ENCODE data around the gene TBC1D8. TPM values are rescaled to one million over a fixed set of nuclear protein-coding genes. Genes with fewer than 3 reads are reported as not detected.

Gene TBC1D8
- total and polyA plus RNA-seq, 5 donors from 2014 or later: 0.48 to 1.1 (median 0.73) TPM

DNA sequence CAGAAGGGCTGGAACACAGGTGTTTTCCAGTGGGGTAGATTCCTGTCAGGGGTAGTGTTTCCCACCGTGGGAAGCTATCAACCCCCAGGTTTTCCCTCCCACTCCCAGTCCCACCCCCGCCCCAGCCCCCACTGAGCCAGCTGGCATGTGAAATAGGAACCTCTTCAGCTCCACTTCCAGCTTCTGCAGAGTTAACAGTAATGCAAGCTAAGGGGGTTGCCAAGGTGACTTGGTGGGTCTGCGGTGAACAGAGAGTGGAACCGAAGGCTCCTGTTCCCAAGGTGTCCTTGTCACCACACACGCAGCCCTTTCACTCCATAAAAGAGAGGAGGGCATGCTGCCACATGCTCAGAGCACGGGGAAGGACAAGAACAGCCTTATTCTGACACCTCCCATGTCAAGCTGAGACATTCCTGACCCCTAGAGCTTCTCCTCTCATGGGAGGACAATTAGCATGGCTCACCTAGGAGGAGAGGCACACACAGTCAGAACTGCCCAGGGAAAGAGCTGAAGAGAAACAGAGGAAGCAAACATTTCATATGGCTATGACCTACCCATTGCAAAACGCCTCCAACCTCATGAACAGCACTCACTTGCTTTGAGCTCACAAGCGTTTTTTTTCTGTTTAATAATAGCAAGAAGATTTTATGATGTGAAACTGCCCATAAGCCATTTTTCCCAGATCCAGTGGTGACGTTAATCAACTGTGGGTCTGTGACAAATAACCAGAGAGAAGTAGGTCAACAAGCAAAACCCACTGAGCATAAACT is 39.8 kb upstream of the TBC1D8 start:
- Mint-ChIP-seq H3K27me3 (peaks cover 8% of the 10 kb centered on the region), H3K4me1 (peaks cover 0 to 6% (median 0%) of the 10 kb centered on the region in 4 donors), H3K9me3 (peaks cover 0 to 11% (median 0%) of the 10 kb centered on the region in 7 donors), H3K27ac (no peak overlapping the region), H3K4me3 (no peak overlapping the region), H3K36me3 (no peaks in the 10 kb centered on the region)
- H3K27me3 ChIP-seq (ENCODE audit: control insufficient read depth, insufficient read depth, low read length): no peaks in the 10 kb centered on the region
- no peaks in the 10 kb centered on the region for H3K4me1 ChIP-seq (ENCODE audit: control insufficient read depth, insufficient read depth, low read length, poor library complexity, severe bottlenecking)
- H3K36me3 ChIP-seq (ENCODE audit: control insufficient read depth, insufficient read depth, low read length): no peaks in the 10 kb centered on the region
- DNase-seq (no peak), ATAC-seq (ENCODE audit: low read depth in 2 of 2) (no peak)
- no peak overlapping the region for H3K27ac ChIP-seq (ENCODE audit: insufficient read depth, low read length, poor library complexity, severe bottlenecking)
- no peak overlapping the region for H3K4me3 ChIP-seq (ENCODE audit: low read depth, low read length)
- peaks cover 6 to 11% of the 10 kb centered on the region in 2 experiments for H3K9me3 ChIP-seq (ENCODE audit: control insufficient read depth in 2 of 2, low read length in 2 of 2)

DNA sequence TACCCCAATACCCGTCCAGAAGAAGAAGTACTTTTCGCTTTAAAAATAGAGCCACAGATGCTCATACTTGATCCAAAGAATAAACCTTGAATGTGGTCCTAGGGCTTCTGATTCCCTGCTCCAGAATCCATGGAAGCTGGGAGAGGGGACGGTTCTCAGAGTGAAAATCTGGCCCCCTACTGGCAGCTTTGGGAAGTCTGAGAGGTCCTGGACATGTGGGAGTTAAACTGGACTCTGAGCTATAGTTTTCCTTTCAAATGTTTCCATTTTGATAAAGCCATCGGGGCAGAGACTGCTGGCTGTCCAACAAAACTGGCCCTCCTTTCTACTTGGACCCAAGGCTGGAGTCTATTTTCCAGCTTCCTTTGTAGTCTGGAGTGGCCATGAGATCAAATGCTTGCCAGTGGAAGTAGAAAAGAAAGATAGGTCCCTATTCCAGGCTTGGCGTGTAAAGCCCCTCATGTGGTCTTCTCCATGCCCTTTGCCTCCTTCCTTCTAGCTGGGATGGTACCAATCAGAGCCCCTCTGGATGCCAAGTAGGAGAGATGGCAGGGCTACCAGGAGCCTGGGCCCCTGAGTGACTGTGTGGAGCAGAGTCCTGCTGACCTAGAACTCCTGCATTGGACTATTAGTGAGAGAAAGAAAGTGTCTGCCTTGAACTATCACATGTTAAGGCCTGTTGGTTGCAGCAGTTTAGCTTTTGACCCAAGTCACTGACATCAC is 37.7 kb upstream of the TBC1D8 start:
- Histone ChIP-seq H3K4me1 (ENCODE audit: control insufficient read depth, insufficient read depth, low read length, poor library complexity, severe bottlenecking) (no peaks in the 10 kb centered on the region), H3K27ac (ENCODE audit: insufficient read depth, low read length, poor library complexity, severe bottlenecking) (no peak overlapping the region), H3K36me3 (ENCODE audit: control insufficient read depth, insufficient read depth, low read length) (no peaks in the 10 kb centered on the region), H3K4me3 (ENCODE audit: low read depth, low read length) (no peak overlapping the region), H3K9me3 (ENCODE audit: control insufficient read depth in 2 of 2, low read length in 2 of 2) (peaks cover 6 to 11% of the 10 kb centered on the region in 2 experiments), H3K27me3 (ENCODE audit: control insufficient read depth, insufficient read depth, low read length) (no peaks in the 10 kb centered on the region)
- peaks cover 0 to 6% (median 0%) of the 10 kb centered on the region in 4 donors for H3K4me1 Mint-ChIP-seq
- H3K9me3 Mint-ChIP-seq: peaks cover 0 to 11% (median 0%) of the 10 kb centered on the region in 7 donors
- DNase-seq: no peak
- H3K4me3 Mint-ChIP-seq: no peak overlapping the region
- peaks cover 11% of the 10 kb centered on the region for H3K27me3 Mint-ChIP-seq
- no peak for ATAC-seq (ENCODE audit: low read depth in 2 of 2)
- no peak overlapping the region for H3K27ac Mint-ChIP-seq
- no peaks in the 10 kb centered on the region for H3K36me3 Mint-ChIP-seq

DNA sequence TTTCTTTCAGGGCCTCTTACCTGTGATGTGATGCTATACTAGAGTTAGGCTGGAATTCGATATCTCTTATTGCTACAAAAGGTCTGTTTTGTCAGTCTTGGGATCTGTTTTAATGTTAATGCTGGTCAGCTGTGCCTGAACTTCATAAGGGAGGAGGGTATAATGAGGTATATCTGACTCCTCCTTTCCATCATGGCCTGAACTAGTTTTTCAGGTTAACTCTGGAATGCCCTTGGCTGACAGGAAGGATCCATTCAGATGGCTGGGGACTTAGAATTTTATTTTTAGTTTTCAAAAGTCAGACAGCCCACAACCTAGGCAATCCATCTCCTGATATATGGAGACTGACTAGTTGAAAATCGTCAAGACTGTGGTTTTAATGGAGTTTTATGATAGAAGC is 35.9 kb upstream of the TBC1D8 start:
- Histone ChIP-seq H3K9me3 (ENCODE audit: control insufficient read depth in 2 of 2, low read length in 2 of 2) (peaks cover 6 to 11% of the 10 kb centered on the region in 2 experiments), H3K27me3 (ENCODE audit: control insufficient read depth, insufficient read depth, low read length) (no peaks in the 10 kb centered on the region), H3K4me1 (ENCODE audit: control insufficient read depth, insufficient read depth, low read length, poor library complexity, severe bottlenecking) (no peaks in the 10 kb centered on the region), H3K27ac (ENCODE audit: insufficient read depth, low read length, poor library complexity, severe bottlenecking) (no peak overlapping the region), H3K36me3 (ENCODE audit: control insufficient read depth, insufficient read depth, low read length) (no peaks in the 10 kb centered on the region), H3K4me3 (ENCODE audit: low read depth, low read length) (no peak overlapping the region)
- no peak for DNase-seq
- peaks cover 5% of the 10 kb centered on the region for H3K27me3 Mint-ChIP-seq
- no peak for ATAC-seq (ENCODE audit: low read depth in 2 of 2)
- no peak overlapping the region for H3K27ac Mint-ChIP-seq
- no peaks in the 10 kb centered on the region for H3K36me3 Mint-ChIP-seq
- peaks cover 0 to 11% (median 0%) of the 10 kb centered on the region in 7 donors for H3K9me3 Mint-ChIP-seq
- H3K4me1 Mint-ChIP-seq: peaks cover 0 to 6% (median 0%) of the 10 kb centered on the region in 4 donors
- no peak overlapping the region for H3K4me3 Mint-ChIP-seq

DNA sequence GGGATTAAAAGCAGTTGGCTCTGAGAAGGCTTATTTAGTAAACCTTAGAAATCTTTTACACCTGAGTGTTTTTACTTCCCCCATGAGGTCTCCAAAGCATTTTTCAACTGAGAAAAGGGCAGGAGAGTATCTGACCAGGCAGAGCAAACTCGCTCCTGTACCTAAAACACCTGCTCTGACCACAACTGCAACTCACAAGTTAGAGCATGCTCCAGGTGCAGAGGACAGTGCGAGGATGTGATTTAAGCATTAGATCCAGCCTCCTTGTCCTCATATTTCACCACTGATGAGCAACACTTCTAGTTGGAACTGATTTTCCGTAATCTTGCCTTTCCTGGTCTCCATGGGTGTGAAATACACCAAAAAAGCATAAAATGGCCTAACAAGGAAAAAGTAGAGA is 34.5 kb upstream of the TBC1D8 start:
- ATAC-seq (ENCODE audit: low read depth in 2 of 2) (no peak), DNase-seq (no peak)
- H3K27me3 ChIP-seq (ENCODE audit: control insufficient read depth, insufficient read depth, low read length): no peaks in the 10 kb centered on the region
- H3K27me3 Mint-ChIP-seq: peaks cover 5% of the 10 kb centered on the region
- no peaks in the 10 kb centered on the region for H3K4me1 ChIP-seq (ENCODE audit: control insufficient read depth, insufficient read depth, low read length, poor library complexity, severe bottlenecking)
- peaks cover 0 to 11% (median 0%) of the 10 kb centered on the region in 7 donors for H3K9me3 Mint-ChIP-seq
- no peaks in the 10 kb centered on the region for H3K36me3 ChIP-seq (ENCODE audit: control insufficient read depth, insufficient read depth, low read length)
- no peaks in the 10 kb centered on the region for H3K4me1 Mint-ChIP-seq
- peaks cover 6 to 11% of the 10 kb centered on the region in 2 experiments for H3K9me3 ChIP-seq (ENCODE audit: control insufficient read depth in 2 of 2, low read length in 2 of 2)
- H3K27ac ChIP-seq (ENCODE audit: insufficient read depth, low read length, poor library complexity, severe bottlenecking): no peak overlapping the region
- H3K4me3 Mint-ChIP-seq: no peak overlapping the region
- no peak overlapping the region for H3K27ac Mint-ChIP-seq
- no peaks in the 10 kb centered on the region for H3K36me3 Mint-ChIP-seq
- no peak overlapping the region for H3K4me3 ChIP-seq (ENCODE audit: low read depth, low read length)

DNA sequence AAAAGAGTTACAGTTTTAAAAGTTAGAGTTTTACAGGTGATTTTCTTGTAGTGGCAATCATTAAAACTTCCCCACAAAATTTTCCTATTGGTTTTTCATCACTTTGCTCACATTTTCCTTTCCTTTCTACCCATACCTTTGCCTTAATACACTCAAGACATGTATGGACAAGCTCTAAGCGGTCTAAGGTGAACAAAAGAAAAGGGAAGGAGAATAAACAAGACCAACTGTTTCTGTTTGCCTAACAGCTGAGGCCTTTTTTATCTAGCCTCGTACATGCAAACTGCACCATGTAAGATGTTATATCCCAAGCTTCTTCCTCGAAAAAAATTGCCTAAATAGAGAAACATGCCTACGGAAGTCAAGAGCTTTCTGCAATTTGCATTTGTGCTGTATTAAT is 33.9 kb upstream of the TBC1D8 start:
- peaks cover 6 to 11% of the 10 kb centered on the region in 2 experiments for H3K9me3 ChIP-seq (ENCODE audit: control insufficient read depth in 2 of 2, low read length in 2 of 2)

DNA sequence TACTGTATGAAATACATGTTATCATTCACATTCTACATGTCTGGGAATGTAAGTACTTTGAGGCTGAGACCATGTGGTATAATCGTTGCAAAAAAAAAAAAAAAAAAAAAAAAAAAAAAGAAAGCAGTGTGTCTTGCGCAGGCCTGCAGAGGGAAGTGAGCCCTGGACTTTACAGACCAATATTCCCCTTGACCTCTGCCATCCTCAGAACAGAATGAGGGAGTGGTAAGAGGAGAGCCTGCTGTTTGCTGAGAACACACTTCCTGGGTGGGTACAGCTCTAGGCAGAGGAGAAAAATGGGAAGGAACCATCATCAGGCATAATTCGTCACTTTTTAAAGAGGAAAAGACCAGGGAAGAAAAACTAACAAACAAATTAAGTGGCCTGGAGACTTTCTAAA is 28.8 kb upstream of the TBC1D8 start:
- Mint-ChIP-seq H3K4me3 (no peak overlapping the region), H3K4me1 (peaks cover 2 to 6% (median 3%) of the 10 kb centered on the region in 4 donors), H3K36me3 (no peaks in the 10 kb centered on the region), H3K27me3 (no peaks in the 10 kb centered on the region), H3K27ac (no peak overlapping the region), H3K9me3 (peaks cover 0 to 3% (median 0%) of the 10 kb centered on the region in 7 donors)
- no peak for ATAC-seq (ENCODE audit: low read depth in 2 of 2)
- Histone ChIP-seq H3K27ac (ENCODE audit: insufficient read depth, low read length, poor library complexity, severe bottlenecking) (no peak overlapping the region), H3K9me3 (ENCODE audit: control insufficient read depth in 2 of 2, low read length in 2 of 2) (no peaks in the 10 kb centered on the region), H3K4me1 (ENCODE audit: control insufficient read depth, insufficient read depth, low read length, poor library complexity, severe bottlenecking) (no peaks in the 10 kb centered on the region), H3K36me3 (ENCODE audit: control insufficient read depth, insufficient read depth, low read length) (no peaks in the 10 kb centered on the region), H3K27me3 (ENCODE audit: control insufficient read depth, insufficient read depth, low read length) (no peaks in the 10 kb centered on the region), H3K4me3 (ENCODE audit: low read depth, low read length) (no peak overlapping the region)
- DNase-seq: no peak

More for the DNA sequence above, 33.9 kb upstream of the TBC1D8 start:
- ATAC-seq (ENCODE audit: low read depth in 2 of 2): no peak
- Mint-ChIP-seq H3K4me1 (no peaks in the 10 kb centered on the region), H3K27ac (no peak overlapping the region), H3K4me3 (no peak overlapping the region), H3K27me3 (peaks cover 5% of the 10 kb centered on the region), H3K36me3 (no peaks in the 10 kb centered on the region), H3K9me3 (peaks cover 0 to 11% (median 0%) of the 10 kb centered on the region in 7 donors)
- H3K27ac ChIP-seq (ENCODE audit: insufficient read depth, low read length, poor library complexity, severe bottlenecking): no peak overlapping the region
- no peaks in the 10 kb centered on the region for H3K36me3 ChIP-seq (ENCODE audit: control insufficient read depth, insufficient read depth, low read length)
- H3K4me1 ChIP-seq (ENCODE audit: control insufficient read depth, insufficient read depth, low read length, poor library complexity, severe bottlenecking): no peaks in the 10 kb centered on the region
- H3K4me3 ChIP-seq (ENCODE audit: low read depth, low read length): no peak overlapping the region
- DNase-seq: no peak
- H3K27me3 ChIP-seq (ENCODE audit: control insufficient read depth, insufficient read depth, low read length): no peaks in the 10 kb centered on the region

DNA sequence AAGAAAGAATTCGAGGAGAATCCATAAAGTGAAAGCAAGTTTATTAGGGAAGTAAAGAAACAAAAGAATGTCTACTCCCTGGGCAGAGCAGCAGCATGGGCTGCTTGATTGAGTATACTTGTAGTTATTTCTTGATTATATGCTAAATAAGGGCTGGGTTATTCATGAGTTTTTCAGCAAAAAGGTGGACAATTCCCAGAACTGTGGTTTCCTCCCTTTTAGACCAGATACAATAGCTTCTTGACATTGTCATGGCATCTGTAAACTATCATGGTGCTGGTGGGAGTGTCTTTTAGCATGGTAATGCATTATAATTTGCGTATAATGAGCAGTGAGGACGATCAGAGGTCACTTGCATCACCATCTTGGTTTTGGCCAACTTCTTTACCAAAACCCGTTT is 25.6 kb upstream of the TBC1D8 start:
- Histone ChIP-seq H3K27me3 (ENCODE audit: control insufficient read depth, insufficient read depth, low read length) (no peaks in the 10 kb centered on the region), H3K4me3 (ENCODE audit: low read depth, low read length) (no peak overlapping the region), H3K27ac (ENCODE audit: insufficient read depth, low read length, poor library complexity, severe bottlenecking) (no peak overlapping the region), H3K36me3 (ENCODE audit: control insufficient read depth, insufficient read depth, low read length) (no peaks in the 10 kb centered on the region), H3K4me1 (ENCODE audit: control insufficient read depth, insufficient read depth, low read length, poor library complexity, severe bottlenecking) (peaks cover 3% of the 10 kb centered on the region), H3K9me3 (ENCODE audit: control insufficient read depth in 2 of 2, low read length in 2 of 2) (peaks cover 3 to 8% of the 10 kb centered on the region in 2 experiments)
- ATAC-seq (ENCODE audit: low read depth in 2 of 2): no peak
- Mint-ChIP-seq H3K27me3 (no peaks in the 10 kb centered on the region), H3K9me3 (peaks cover 0 to 9% (median 3%) of the 10 kb centered on the region in 7 donors), H3K27ac (peak overlapping the region in 1 of 3 donors; percentile 81), H3K36me3 (no peaks in the 10 kb centered on the region), H3K4me1 (peaks cover 6 to 17% (median 12%) of the 10 kb centered on the region in 4 donors), H3K4me3 (no peak overlapping the region)
- no peak for DNase-seq

Data from CD4-positive, CD25-positive, alpha-beta regulatory T cell (primary cell).